HCT116 (cell line): ENCODE results near the gene USP21. TPM values are rescaled to one million over a fixed set of nuclear protein-coding genes. Genes with fewer than 3 reads are reported as not detected.

Experiments used
- ATAC-seq: fragments of 200-7000 bp; cut with Tn5 transposase; 2 replicates; pipeline ENCODE4 v1.9.1; 2020; ENCODE audit warnings: mild to moderate bottlenecking, moderate library complexity
- BruUV-seq: library from RNA; stranded (reverse); fragments of 400-500 nt; replicated peaks from 2 replicates; lab custom pipeline; 2021; lab: Mats Ljungman, UMichigan
- CTCF ChIA-PET: fragments of 300-600 bp; sonication (Branson Sonifier 250); formaldehyde crosslinking; loops from one replicate; lab custom pipeline; 2021; ENCODE audit warnings: antibody characterized with exemption; lab: Charles Lee
- POLR2A ChIA-PET: fragments of 300-600, 350-600 bp; sonication (Branson Sonifier 250); formaldehyde crosslinking; loops from one replicate; lab custom pipeline; 2021; ENCODE audit warnings: antibody characterized with exemption; lab: Charles Lee
- RAD21 ChIA-PET, 2 experiments: fragments of 300-600 bp; sonication (Branson Sonifier 250); formaldehyde crosslinking; loops; one replicate each; lab custom pipeline; 2023; ENCODE audit warnings: low total read pairs in 2 of 2; ENCODE audit not compliant: uncharacterized antibody in 2 of 2, unreplicated experiment in 2 of 2, low non-redundant PET in 1 of 2; lab: Charles Lee
- DNase-seq: peaks from one replicate; pipeline ENCODE4 v3.0.0-alpha.2; 2010; ENCODE audit warnings: low read depth, low spot score
- H2AFZ ChIP-seq: fragments of 200-600 bp; shearing (Covaris generic), sonication (generic); 2 replicates; pipeline ENCODE4 v1.6.1; 2017; ENCODE audit warnings: low read depth, mixed run types, mixed read lengths, antibody characterized with exemption, low read length; ENCODE audit not compliant: poor library complexity, severe bottlenecking
- H3K27ac ChIP-seq: 2 replicates; pipeline ENCODE4 v1.5.1; 2012; ENCODE audit warnings: low read depth, low read length
- H3K27me3 ChIP-seq: fragments of 200-600 bp; sonication (generic); 2 replicates; pipeline ENCODE4 v1.6.1; 2016; ENCODE audit warnings: mixed run types, low read length, mixed read lengths; ENCODE audit not compliant: insufficient read depth
- H3K36me3 ChIP-seq, 2 experiments: fragments of 200-500 bp in 1 of 2; fragments of 200-600 bp in 1 of 2; sonication (Bioruptor generic) in 1 of 2; sonication (generic) in 1 of 2; 2 replicates each; pipeline versions ENCODE4 v1.5.1 to v1.6.1; 2014 to 2016; ENCODE audit warnings: low read length in 2 of 2, inconsistent platforms in 1 of 2, mixed read lengths in 1 of 2, mixed run types in 1 of 2; ENCODE audit not compliant: insufficient read depth in 2 of 2, control insufficient read depth in 1 of 2
- H3K4me1 ChIP-seq, 2 experiments: fragments of 200-600 bp in 1 of 2; sonication (generic) in 1 of 2; 2 replicates each; pipeline versions ENCODE4 v1.5.1 to v1.6.1; 2012 to 2017; ENCODE audit warnings: low read length in 2 of 2, inconsistent platforms in 1 of 2, mild to moderate bottlenecking in 1 of 2, mixed read lengths in 1 of 2, mixed run types in 1 of 2, moderate library complexity in 1 of 2; ENCODE audit not compliant: insufficient read depth in 2 of 2, control insufficient read depth in 1 of 2
- H3K4me2 ChIP-seq: fragments of 200-600 bp; sonication (generic); 2 replicates; pipeline ENCODE4 v1.6.1; 2017; ENCODE audit warnings: mixed run types, low read length, mixed read lengths
- H3K4me3 ChIP-seq, 2 experiments: fragments of 200-600 bp in 1 of 2; sonication (generic) in 1 of 2; replicated peaks in 1 of 2; 2 replicates each; pipeline ENCODE4 v1.5.1; 2011 to 2016; ENCODE audit warnings: low read length in 2 of 2, control low read depth in 1 of 2, low read depth in 1 of 2, mild to moderate bottlenecking in 1 of 2, mixed read lengths in 1 of 2, mixed run types in 1 of 2
- H3K79me2 ChIP-seq: fragments of 200-600 bp; sonication (generic); 2 replicates; pipeline ENCODE4 v1.6.1; 2017; ENCODE audit warnings: mild to moderate bottlenecking, mixed run types, low read length, moderate library complexity, mixed read lengths; ENCODE audit not compliant: insufficient read depth
- H3K9ac ChIP-seq: fragments of 200-600 bp; sonication (generic); 2 replicates; pipeline ENCODE4 v1.6.1; 2016; ENCODE audit warnings: low read length, mixed read lengths
- H3K9me2 ChIP-seq: fragments of 200-600 bp; sonication (generic), shearing (Covaris generic); 2 replicates; pipeline ENCODE4 v1.6.1; 2017; ENCODE audit warnings: mixed run types, mild to moderate bottlenecking, moderate library complexity; ENCODE audit not compliant: insufficient read depth
- H3K9me3 ChIP-seq, 2 experiments: fragments of 200-500 bp in 1 of 2; fragments of 200-600 bp in 1 of 2; sonication (Bioruptor generic) in 1 of 2; sonication (generic) in 1 of 2; 2 replicates each; pipeline ENCODE4 v1.6.1; 2014 to 2017; ENCODE audit warnings: low read length in 2 of 2, mixed read lengths in 2 of 2, inconsistent platforms in 1 of 2, low read depth in 1 of 2, mild to moderate bottlenecking in 1 of 2, mixed run types in 1 of 2, moderate library complexity in 1 of 2; ENCODE audit not compliant: control insufficient read depth in 1 of 2, insufficient read depth in 1 of 2
- H4K20me1 ChIP-seq: fragments of 200-600 bp; sonication (generic), shearing (Covaris generic); 2 replicates; pipeline ENCODE4 v1.6.1; 2017; ENCODE audit warnings: mixed run types, mild to moderate bottlenecking, moderate library complexity; ENCODE audit not compliant: insufficient read depth
- CBX3 ChIP-seq: IDR thresholded peaks from 2 replicates; pipeline ENCODE4 v1.6.1; 2012; ENCODE audit warnings: low read depth
- EGR1 ChIP-seq: IDR thresholded peaks from 2 replicates; pipeline ENCODE4 v1.6.1; 2012; ENCODE audit warnings: low read depth
- FOSL1 ChIP-seq: IDR thresholded peaks from 2 replicates; pipeline ENCODE4 v1.6.1; 2012; ENCODE audit warnings: low read depth
- POLR2A ChIP-seq: IDR thresholded peaks from 2 replicates; pipeline ENCODE4 v1.7.0; 2011; ENCODE audit warnings: borderline replicate concordance; ENCODE audit not compliant: insufficient read depth, insufficient read length; ENCODE audit errors: extremely low read depth
- RAD21 ChIP-seq: IDR thresholded peaks from 2 replicates; pipeline ENCODE4 v1.6.1; 2012; ENCODE audit warnings: low read depth, mild to moderate bottlenecking
- SP1 ChIP-seq: IDR thresholded peaks from 2 replicates; pipeline ENCODE4 v1.6.1; 2012; ENCODE audit warnings: low read depth
- intact Hi-C: fragments of 100-400 bp; cut with micrococcal nuclease; formaldehyde crosslinking; loops from 2 replicates; pipeline ENCODE4 v1.10.0; 2022
- total RNA-seq: library from RNA; stranded (reverse); gene quantifications from one replicate; pipeline ENCODE4 v1.2.1, GENCODE V29; 2021; ENCODE audit not compliant: unreplicated experiment
- TF ChIP-seq, protein P1 (sequence below): IDR thresholded peaks from 2 replicates; pipeline ENCODE4 v1.6.1; 2012; ENCODE audit warnings: low read depth
- TF ChIP-seq, protein P2 (sequence below): IDR thresholded peaks from 2 replicates; pipeline ENCODE4 v1.6.1; 2012

Gene USP21
- total RNA-seq, 1 experiment from 2014 or later = 22.1 TPM

DNA sequence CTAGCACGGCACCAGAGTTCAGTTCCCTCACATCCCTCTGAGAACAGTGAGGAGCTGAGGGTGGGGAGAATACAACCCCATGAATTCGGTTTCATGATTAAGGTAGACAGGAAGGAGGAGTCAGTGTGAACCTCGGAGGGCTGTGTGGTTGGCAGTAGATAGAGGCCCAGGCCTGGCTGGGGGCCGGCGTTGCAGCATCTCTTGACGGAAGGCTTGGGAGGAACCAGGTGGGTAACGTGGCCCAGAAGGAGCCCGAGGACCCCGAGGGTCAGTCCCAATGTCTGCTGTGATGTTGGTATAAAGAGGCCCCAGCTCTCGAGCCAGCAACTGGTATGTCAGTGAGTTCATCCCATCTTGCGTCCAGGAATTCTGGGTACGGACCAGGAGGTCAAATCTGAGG lies 12.4 kb downstream of the USP21 start:
- RAD21 ChIA-PET = no interaction called here
- ATAC-seq (no peak), DNase-seq (no peak)
- POLR2A ChIA-PET = no interaction called here
- no TSS peak for BruUV-seq
- Histone ChIP-seq H3K27ac (no peak overlapping the region), H3K27me3 (no peaks in the 10 kb centered on the region), H3K4me2 (no peak overlapping the region), H3K4me3 (no peak overlapping the region), H3K36me3 (peaks cover 21 to 38% of the 10 kb centered on the region in 2 experiments; a peak in 3 of 4 replicates), H2AFZ (no peak overlapping the region), H3K79me2 (peaks cover 14% of the 10 kb centered on the region), H4K20me1 (no peaks in the 10 kb centered on the region), H3K9ac (no peak overlapping the region), H3K4me1 (peaks cover 7 to 20% of the 10 kb centered on the region in 2 experiments; a peak in 3 of 4 replicates), H3K9me3 (no peaks in the 10 kb centered on the region), H3K9me2 (no peaks in the 10 kb centered on the region)
- TF ChIP-seq FOSL1 = no peak
- no peak for TF ChIP-seq CBX3
- intact Hi-C loops = no loop called here
- CTCF ChIA-PET = interaction anchor here (1.0 to 1.5 kb wide), 2 partner anchors 55 to 210 kb away, joined by 3 read pairs; no protein-coding TSS in a partner anchor

DNA sequence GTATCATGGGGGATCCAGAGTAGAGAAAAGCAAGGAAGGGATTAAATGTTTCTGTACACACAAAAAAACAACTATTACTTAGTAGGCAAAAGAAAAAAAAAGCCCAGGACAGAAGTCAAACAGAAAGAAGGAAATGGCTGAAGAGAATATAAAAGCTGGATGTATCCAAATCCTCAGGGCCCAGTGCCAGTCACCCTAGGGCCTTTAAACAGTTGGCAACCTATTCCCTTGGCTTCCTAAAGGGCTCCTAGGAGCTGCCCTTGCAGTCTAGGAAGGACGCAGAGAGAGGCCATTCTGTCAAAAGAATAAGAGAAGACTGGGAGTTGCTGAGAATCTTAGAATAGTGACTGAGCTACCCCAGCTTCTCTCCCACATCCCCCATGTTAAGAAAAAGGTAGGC lies 13.0 kb downstream of the USP21 start:
- H3K4me2 ChIP-seq = no peak overlapping the region
- RAD21 ChIA-PET = no interaction called here
- H3K4me3 ChIP-seq = no peak overlapping the region
- no peak for TF ChIP-seq EGR1
- TF ChIP-seq, protein P1, sequence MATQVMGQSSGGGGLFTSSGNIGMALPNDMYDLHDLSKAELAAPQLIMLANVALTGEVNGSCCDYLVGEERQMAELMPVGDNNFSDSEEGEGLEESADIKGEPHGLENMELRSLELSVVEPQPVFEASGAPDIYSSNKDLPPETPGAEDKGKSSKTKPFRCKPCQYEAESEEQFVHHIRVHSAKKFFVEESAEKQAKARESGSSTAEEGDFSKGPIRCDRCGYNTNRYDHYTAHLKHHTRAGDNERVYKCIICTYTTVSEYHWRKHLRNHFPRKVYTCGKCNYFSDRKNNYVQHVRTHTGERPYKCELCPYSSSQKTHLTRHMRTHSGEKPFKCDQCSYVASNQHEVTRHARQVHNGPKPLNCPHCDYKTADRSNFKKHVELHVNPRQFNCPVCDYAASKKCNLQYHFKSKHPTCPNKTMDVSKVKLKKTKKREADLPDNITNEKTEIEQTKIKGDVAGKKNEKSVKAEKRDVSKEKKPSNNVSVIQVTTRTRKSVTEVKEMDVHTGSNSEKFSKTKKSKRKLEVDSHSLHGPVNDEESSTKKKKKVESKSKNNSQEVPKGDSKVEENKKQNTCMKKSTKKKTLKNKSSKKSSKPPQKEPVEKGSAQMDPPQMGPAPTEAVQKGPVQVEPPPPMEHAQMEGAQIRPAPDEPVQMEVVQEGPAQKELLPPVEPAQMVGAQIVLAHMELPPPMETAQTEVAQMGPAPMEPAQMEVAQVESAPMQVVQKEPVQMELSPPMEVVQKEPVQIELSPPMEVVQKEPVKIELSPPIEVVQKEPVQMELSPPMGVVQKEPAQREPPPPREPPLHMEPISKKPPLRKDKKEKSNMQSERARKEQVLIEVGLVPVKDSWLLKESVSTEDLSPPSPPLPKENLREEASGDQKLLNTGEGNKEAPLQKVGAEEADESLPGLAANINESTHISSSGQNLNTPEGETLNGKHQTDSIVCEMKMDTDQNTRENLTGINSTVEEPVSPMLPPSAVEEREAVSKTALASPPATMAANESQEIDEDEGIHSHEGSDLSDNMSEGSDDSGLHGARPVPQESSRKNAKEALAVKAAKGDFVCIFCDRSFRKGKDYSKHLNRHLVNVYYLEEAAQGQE = no peak
- no peak for TF ChIP-seq POLR2A
- no peak for TF ChIP-seq SP1
- TF ChIP-seq, protein P2, sequence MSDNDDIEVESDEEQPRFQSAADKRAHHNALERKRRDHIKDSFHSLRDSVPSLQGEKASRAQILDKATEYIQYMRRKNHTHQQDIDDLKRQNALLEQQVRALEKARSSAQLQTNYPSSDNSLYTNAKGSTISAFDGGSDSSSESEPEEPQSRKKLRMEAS = no peak
- no peak for TF ChIP-seq RAD21
- H3K9me2 ChIP-seq = no peaks in the 10 kb centered on the region
- ATAC-seq = no peak
- CTCF ChIA-PET = interaction anchor here (1.5 kb wide), 1 partner anchor 209 kb away, joined by 3 read pairs; no protein-coding TSS in a partner anchor
- H3K9me3 ChIP-seq = no peaks in the 10 kb centered on the region
- no peaks in the 10 kb centered on the region for H4K20me1 ChIP-seq
- no peak overlapping the region for H3K9ac ChIP-seq
- POLR2A ChIA-PET = no interaction called here
- DNase-seq = no peak
- H3K4me1 ChIP-seq = peaks cover 7 to 15% of the 10 kb centered on the region in 2 experiments; a peak in 3 of 4 replicates
- H3K79me2 ChIP-seq = peaks cover 17% of the 10 kb centered on the region
- no peaks in the 10 kb centered on the region for H3K27me3 ChIP-seq
- peaks cover 21 to 38% of the 10 kb centered on the region in 2 experiments; a peak in 3 of 4 replicates for H3K36me3 ChIP-seq
- H3K27ac ChIP-seq = no peak overlapping the region
- intact Hi-C loops = no loop called here
- no peak overlapping the region for H2AFZ ChIP-seq
- BruUV-seq = no TSS peak
